ENCODE results near the gene HYAL1.

HYAL1 gene

GRCh38 chr3:50260027-50260941, 43.1 kb downstream of the HYAL1 start:
- DNase-seq (ENCODE audit: low read depth in 2 of 2) = peak; percentile 53 to 62

GRCh38 chr3:50259432-50260026, 43.8 kb downstream of the HYAL1 start:
- no peak for DNase-seq (ENCODE audit: low read depth in 2 of 2)

GRCh38 chr3:50258979-50259378, 44.4 kb downstream of the HYAL1 start:
- DNase-seq (ENCODE audit: low read depth in 2 of 2) = no peak

GRCh38 chr3:50258029-50258680, 45.2 kb downstream of the HYAL1 start:
- no peak for DNase-seq (ENCODE audit: low read depth in 2 of 2)

- DNase-seq (ENCODE audit: low read depth in 2 of 2) = no peak
Observed at GRCh38 chr3:50256978-50257890, 46.1 kb downstream of the HYAL1 start.

GRCh38 chr3:50255251-50255615, 48.1 kb downstream of the HYAL1 start:
- no peak for DNase-seq (ENCODE audit: low read depth in 2 of 2)

GRCh38 chr3:50254577-50255250, 48.7 kb downstream of the HYAL1 start:
- no peak for DNase-seq (ENCODE audit: low read depth in 2 of 2)

- no peak for DNase-seq (ENCODE audit: low read depth in 2 of 2)
Observed at GRCh38 chr3:50251220-50251619, 52.2 kb downstream of the HYAL1 start.

- DNase-seq (ENCODE audit: low read depth in 2 of 2) = no peak
Observed at GRCh38 chr3:50250514-50250913, 52.9 kb downstream of the HYAL1 start.

Measured in stimulated activated CD8-positive, alpha-beta memory T cell treated with anti-CD3 and anti-CD28 coated beads, Interleukin-15, amount 100 ng/mL, for 4 hours (primary cell).